ENCODE data around the gene PRKD2.

Gene PRKD2

GRCh38 chr19:46644720-46645119 lies 72.2 kb downstream of the PRKD2 start:
- H3K4me1 ChIP-seq (ENCODE audit: control insufficient read depth, insufficient read depth, low read length): no peaks in the 10 kb centered on the region
- TF ChIP-seq ZNF76 (tag by site-specific recombination; IDR thresholded peaks at IDR 0.05; ENCODE audit: borderline replicate concordance, low read depth) (no peak), ZNF184 (tag by site-specific recombination; IDR thresholded peaks at IDR 0.05) (no peak), ZNF350 (tag by site-specific recombination; IDR thresholded peaks at IDR 0.05) (no peak), ZNF664 (tag by site-specific recombination; IDR thresholded peaks at IDR 0.05) (no peak), ZFP41 (tag by site-specific recombination; IDR thresholded peaks at IDR 0.05; ENCODE audit: borderline replicate concordance) (no peak), ZNF132 (tag by site-specific recombination; IDR thresholded peaks at IDR 0.05; ENCODE audit: borderline replicate concordance) (no peak), GLIS2 (tag by site-specific recombination; IDR thresholded peaks at IDR 0.05) (no peak), ZBTB21 (tag by site-specific recombination; IDR thresholded peaks at IDR 0.05) (no peak), ZSCAN30 (tag by site-specific recombination; IDR thresholded peaks at IDR 0.05) (no peak), ATF2 (tag by site-specific recombination; IDR thresholded peaks at IDR 0.05; ENCODE audit: low read depth) (no peak), ZNF169 (tag by site-specific recombination; IDR thresholded peaks at IDR 0.05) (no peak), PRDM10 (tag by site-specific recombination; IDR thresholded peaks at IDR 0.05) (no peak), ZNF394 (tag by site-specific recombination; IDR thresholded peaks at IDR 0.05; ENCODE audit: borderline replicate concordance) (no peak)
- TF ChIP-seq, protein P1, sequence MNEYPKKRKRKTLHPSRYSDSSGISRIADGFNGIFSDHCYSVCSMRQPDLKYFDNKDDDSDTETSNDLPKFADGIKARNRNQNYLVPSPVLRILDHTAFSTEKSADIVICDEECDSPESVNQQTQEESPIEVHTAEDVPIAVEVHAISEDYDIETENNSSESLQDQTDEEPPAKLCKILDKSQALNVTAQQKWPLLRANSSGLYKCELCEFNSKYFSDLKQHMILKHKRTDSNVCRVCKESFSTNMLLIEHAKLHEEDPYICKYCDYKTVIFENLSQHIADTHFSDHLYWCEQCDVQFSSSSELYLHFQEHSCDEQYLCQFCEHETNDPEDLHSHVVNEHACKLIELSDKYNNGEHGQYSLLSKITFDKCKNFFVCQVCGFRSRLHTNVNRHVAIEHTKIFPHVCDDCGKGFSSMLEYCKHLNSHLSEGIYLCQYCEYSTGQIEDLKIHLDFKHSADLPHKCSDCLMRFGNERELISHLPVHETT (tag by site-specific recombination; IDR thresholded peaks at IDR 0.05): no peak
- H3K27ac ChIP-seq (ENCODE audit: extremely low read depth, low read depth, low read length): no peak overlapping the region
- H3K36me3 ChIP-seq (ENCODE audit: control insufficient read depth in 2 of 2, insufficient read depth in 1 of 2, low read length in 2 of 2): no peaks in the 10 kb centered on the region
- ChIA-PET POLR2A (interaction anchor here (0.6 to 1.6 kb wide), 2 partner anchors 44 to 66 kb away, joined by 4 to 5 read pairs; partner anchors contain the start of gene CALM3), CTCF (interaction anchor here (0.7 to 2.0 kb wide), 5 partner anchors 13 to 59 kb away, joined by 3 to 8 read pairs (median 3); no protein-coding TSS in a partner anchor)
- no peak overlapping the region for H3K4me3 ChIP-seq (ENCODE audit: low read depth, low read length)
- H3K9me3 ChIP-seq (ENCODE audit: control insufficient read depth, insufficient read depth, low read depth, low read length): no peaks in the 10 kb centered on the region

DNA sequence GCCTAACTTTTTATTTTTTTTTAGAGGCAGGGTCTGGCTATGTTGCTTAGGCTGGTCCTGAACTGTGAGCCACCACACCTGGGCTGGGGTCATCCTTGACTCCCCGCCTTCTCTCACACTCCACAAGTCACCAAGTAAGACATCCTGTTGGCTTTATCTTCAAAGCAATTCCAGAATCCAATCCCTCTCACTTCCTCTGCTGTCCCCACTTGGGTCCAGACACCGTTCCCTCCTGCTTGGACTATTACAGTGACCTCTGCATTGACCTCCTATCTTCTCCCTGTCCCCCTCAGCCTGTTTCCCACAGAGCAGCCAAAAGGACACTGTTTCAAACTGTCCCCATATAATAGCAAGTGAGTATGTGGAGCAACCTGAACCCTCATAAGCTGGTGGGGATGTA lies 76.3 kb downstream of the PRKD2 start:
- ChIA-PET CTCF (interaction anchor here (0.6 to 1.6 kb wide), 5 partner anchors 24 to 372 kb away, joined by 3 to 7 read pairs (median 3); no protein-coding TSS in a partner anchor), POLR2A (interaction anchor here (0.6 to 1.3 kb wide), 3 partner anchors 40 to 1933 kb away, joined by 3 read pairs; no protein-coding TSS in a partner anchor)
- no peaks in the 10 kb centered on the region for H3K9me3 ChIP-seq (ENCODE audit: control insufficient read depth, insufficient read depth, low read depth, low read length)

More for the DNA sequence above, 76.3 kb downstream of the PRKD2 start:
- no peaks in the 10 kb centered on the region for H3K4me1 ChIP-seq (ENCODE audit: control insufficient read depth, insufficient read depth, low read length)
- no peak overlapping the region for H3K4me3 ChIP-seq (ENCODE audit: low read depth, low read length)
- H3K36me3 ChIP-seq (ENCODE audit: control insufficient read depth in 2 of 2, insufficient read depth in 1 of 2, low read length in 2 of 2): no peaks in the 10 kb centered on the region
- no peak overlapping the region for H3K27ac ChIP-seq (ENCODE audit: extremely low read depth, low read depth, low read length)
- TF ChIP-seq, protein P2, sequence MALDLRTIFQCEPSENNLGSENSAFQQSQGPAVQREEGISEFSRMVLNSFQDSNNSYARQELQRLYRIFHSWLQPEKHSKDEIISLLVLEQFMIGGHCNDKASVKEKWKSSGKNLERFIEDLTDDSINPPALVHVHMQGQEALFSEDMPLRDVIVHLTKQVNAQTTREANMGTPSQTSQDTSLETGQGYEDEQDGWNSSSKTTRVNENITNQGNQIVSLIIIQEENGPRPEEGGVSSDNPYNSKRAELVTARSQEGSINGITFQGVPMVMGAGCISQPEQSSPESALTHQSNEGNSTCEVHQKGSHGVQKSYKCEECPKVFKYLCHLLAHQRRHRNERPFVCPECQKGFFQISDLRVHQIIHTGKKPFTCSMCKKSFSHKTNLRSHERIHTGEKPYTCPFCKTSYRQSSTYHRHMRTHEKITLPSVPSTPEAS (tag by site-specific recombination; IDR thresholded peaks at IDR 0.05): no peak
- no peak for TF ChIP-seq ZNF114 (tag by site-specific recombination; IDR thresholded peaks at IDR 0.05)
- no peak for TF ChIP-seq ZNF169 (tag by site-specific recombination; IDR thresholded peaks at IDR 0.05)
- TF ChIP-seq ZNF391 (tag by site-specific recombination; IDR thresholded peaks at IDR 0.05; ENCODE audit: borderline replicate concordance, low read depth): no peak
- TF ChIP-seq ZNF423 (tag by site-specific recombination; IDR thresholded peaks at IDR 0.05): no peak
- no peak for TF ChIP-seq BCL11B (tag by site-specific recombination; IDR thresholded peaks at IDR 0.05; ENCODE audit: low read depth)
- no peak for TF ChIP-seq KLF8 (tag by site-specific recombination; IDR thresholded peaks at IDR 0.05)
- TF ChIP-seq ZSCAN16 (tag by site-specific recombination; IDR thresholded peaks at IDR 0.05): no peak
- TF ChIP-seq ZNF335 (tag by site-specific recombination; conservative IDR thresholded peaks at IDR 0.05): no peak
- no peak for TF ChIP-seq ZNF473 (tag by site-specific recombination; IDR thresholded peaks at IDR 0.05)
- no peak for TF ChIP-seq ZFP3 (tag by site-specific recombination; IDR thresholded peaks at IDR 0.05; ENCODE audit: low read depth)
- TF ChIP-seq ZNF785 (tag by site-specific recombination; IDR thresholded peaks at IDR 0.05): no peak
- no peak for TF ChIP-seq ZNF302 (tag by site-specific recombination; IDR thresholded peaks at IDR 0.05; ENCODE audit: low read depth)
